SK-N-SH (cell line): ENCODE data around the gene PROKR1. TPM values are rescaled to one million over a fixed set of nuclear protein-coding genes. Genes with fewer than 3 reads are reported as not detected.
"Not testable (repeated sequence)": the region's sequence is repeated elsewhere in the genome, so short reads cannot be mapped to it uniquely, and the experiment has no call there.

ENCODE experiments used
- CTCF ChIA-PET: fragments of 300-600, 350-600 bp; formaldehyde crosslinking; extraction: SDS; loops from one replicate; lab custom pipeline; 2021; lab: Yijun Ruan, JAX
- POLR2A ChIA-PET: fragments of 350-600 bp; sonication (Branson Sonifier 250); formaldehyde crosslinking; extraction: SDS; loops from one replicate; lab custom pipeline; 2020; ENCODE audit warnings: antibody characterized with exemption, inconsistent platforms; lab: Yijun Ruan, JAX
- DNase-seq: peaks from one replicate; pipeline ENCODE4 v3.0.0; 2012
- H2AFZ ChIP-seq: fragments of 200-600 bp; sonication (generic); 2 replicates; pipeline ENCODE4 v1.8.1; 2016; ENCODE audit warnings: antibody characterized with exemption, mild to moderate bottlenecking, low read depth
- H3F3A ChIP-seq: fragments of 200-600 bp; sonication (generic); replicated peaks from 2 replicates; pipeline ENCODE3; 2016; ENCODE audit warnings: antibody characterized with exemption, mild to moderate bottlenecking; ENCODE audit not compliant: insufficient read depth
- H3K27ac ChIP-seq, 2 experiments: fragments of 200-500 bp in 1 of 2; fragments of 200-600 bp in 1 of 2; sonication (Bioruptor generic) in 1 of 2; sonication (generic), shearing (Covaris generic) in 1 of 2; 2 replicates each; pipeline versions ENCODE4 v1.5.1 to v1.6.1; 2014 to 2016; ENCODE audit warnings: low read depth in 2 of 2, inconsistent platforms in 1 of 2, low read length in 1 of 2, mild to moderate bottlenecking in 1 of 2, mixed read lengths in 1 of 2
- H3K27me3 ChIP-seq: fragments of 200-600 bp; sonication (generic), shearing (Covaris generic); 2 replicates; pipeline ENCODE4 v1.6.1; 2016; ENCODE audit warnings: mixed run types; ENCODE audit not compliant: insufficient read depth
- H3K36me3 ChIP-seq, 2 experiments: fragments of 200-500 bp in 1 of 2; fragments of 200-600 bp in 1 of 2; sonication (Bioruptor generic) in 1 of 2; sonication (generic) in 1 of 2; replicated peaks in 1 of 2; 2 replicates each; pipeline versions ENCODE3 to v1.5.1; 2014 to 2016; ENCODE audit warnings: low read length in 1 of 2, mild to moderate bottlenecking in 1 of 2; ENCODE audit not compliant: insufficient read depth in 2 of 2, control insufficient read depth in 1 of 2
- H3K4me1 ChIP-seq, 2 experiments: fragments of 200-500 bp in 1 of 2; fragments of 200-600 bp in 1 of 2; sonication (Bioruptor generic) in 1 of 2; sonication (generic), shearing (Covaris generic) in 1 of 2; 2 replicates each; pipeline versions ENCODE4 v1.5.1 to v1.6.1; 2014 to 2016; ENCODE audit warnings: low read depth in 1 of 2, low read length in 1 of 2, mixed run types in 1 of 2; ENCODE audit not compliant: insufficient read depth in 2 of 2, control insufficient read depth in 1 of 2
- H3K4me2 ChIP-seq: fragments of 200-600 bp; sonication (generic), shearing (Covaris generic); 2 replicates; pipeline ENCODE4 v1.6.1; 2017; ENCODE audit warnings: mixed run types
- H3K4me3 ChIP-seq, 2 experiments: fragments of 200-500 bp in 1 of 2; fragments of 200-600 bp in 1 of 2; sonication (Bioruptor generic) in 1 of 2; sonication (generic), shearing (Covaris generic) in 1 of 2; 2 replicates each; pipeline versions ENCODE4 v1.5.1 to v1.8.1; 2014 to 2016; ENCODE audit warnings: low read depth in 2 of 2, inconsistent platforms in 1 of 2, low read length in 1 of 2, mild to moderate bottlenecking in 1 of 2, mixed read lengths in 1 of 2, moderate library complexity in 1 of 2
- H3K79me2 ChIP-seq: fragments of 200-600 bp; sonication (generic); 2 replicates; pipeline ENCODE4 v1.8.1; 2017; ENCODE audit warnings: mild to moderate bottlenecking; ENCODE audit not compliant: insufficient read depth
- H3K9ac ChIP-seq: fragments of 200-600 bp; sonication (generic); 2 replicates; pipeline ENCODE4 v1.6.1; 2017; ENCODE audit warnings: mixed run types
- H3K9me2 ChIP-seq: fragments of 200-600 bp; sonication (generic); 2 replicates; pipeline ENCODE4 v1.6.1; 2017; ENCODE audit warnings: mixed run types
- H3K9me3 ChIP-seq: fragments of 200-600 bp; sonication (generic); 2 replicates; pipeline ENCODE4 v1.6.1; 2017; ENCODE audit warnings: mixed run types, mild to moderate bottlenecking, moderate library complexity
- H4K20me1 ChIP-seq: fragments of 200-600 bp; sonication (generic); 2 replicates; pipeline ENCODE4 v1.6.1; 2017; ENCODE audit warnings: mild to moderate bottlenecking, mixed run types; ENCODE audit not compliant: insufficient read depth
- EP300 ChIP-seq, 2 experiments: IDR thresholded peaks; 2 replicates each; pipeline versions ENCODE4 v1.4.0 to v1.6.1; 2012; ENCODE audit warnings: borderline replicate concordance in 1 of 2, low read depth in 1 of 2, low read length in 1 of 2
- FOXJ3 ChIP-seq: sonication (generic); formaldehyde crosslinking; IDR thresholded peaks from 2 replicates; pipeline ENCODE4 v1.5.1; 2020; ENCODE audit warnings: mild to moderate bottlenecking, missing genetic modification reagents
- GATA2 ChIP-seq: sonication (generic); formaldehyde crosslinking; IDR thresholded peaks from 2 replicates; pipeline ENCODE4 v1.5.0; 2020; ENCODE audit warnings: mild to moderate bottlenecking, missing genetic modification reagents
- IRF3 ChIP-seq: fragments of 150-350 bp; IDR thresholded peaks from 2 replicates; pipeline ENCODE4 v1.6.1; 2016; ENCODE audit warnings: mild to moderate bottlenecking, low read depth, low read length
- MAX ChIP-seq: IDR thresholded peaks from 2 replicates; pipeline ENCODE4 v1.4.0; 2012; ENCODE audit warnings: low read depth
- MXI1 ChIP-seq: IDR thresholded peaks from 2 replicates; pipeline ENCODE4 v1.6.1; 2012; ENCODE audit warnings: mild to moderate bottlenecking, low read depth, low read length, improper control_type of control experiment
- NRF1 ChIP-seq: IDR thresholded peaks from 2 replicates; pipeline ENCODE4 v1.6.1; 2012; ENCODE audit warnings: low read depth, mild to moderate bottlenecking, low read length
- POLR2AphosphoS5 ChIP-seq: IDR thresholded peaks from 2 replicates; pipeline ENCODE4 v1.6.1; 2012; ENCODE audit warnings: low read depth, low read length
- RCOR1 ChIP-seq: fragments of 150-350 bp; IDR thresholded peaks from 2 replicates; pipeline ENCODE4 v1.6.1; 2017; ENCODE audit warnings: antibody characterized with exemption, low read length
- SIN3A ChIP-seq: IDR thresholded peaks from 2 replicates; pipeline ENCODE4 v1.6.1; 2012; ENCODE audit warnings: low read depth, mild to moderate bottlenecking, low read length, moderate library complexity, borderline replicate concordance
- YY1 ChIP-seq: IDR thresholded peaks from 2 replicates; pipeline ENCODE4 v1.4.0; 2012; ENCODE audit warnings: low read depth, mild to moderate bottlenecking
- WGBS: methylation state at CpG from one replicate; pipeline ENCODE4 v1.1.6; 2017; ENCODE audit warnings: low lambda C conversion rate; 5-methylcytosine and 5-hydroxymethylcytosine counted together
- polyA plus RNA-seq, 3 experiments: library from polyadenylated mRNA; depleted of rRNA; stranded (reverse); fragments of >200 nt; gene quantifications; 2 replicates each; pipeline ENCODE4 v1.2.3, GENCODE V29; 2012

PROKR1 gene
- polyA plus RNA-seq, 1 of the 3 experiments (the other 2 are of a cell fraction) = not detected

GRCh38 chr2:68675470-68675869, 32.1 kb downstream of the PROKR1 start:
- Histone ChIP-seq H3K4me3 (no peak overlapping the region), H3K27me3 (no peaks in the 10 kb centered on the region), H2AFZ (no peak overlapping the region)
- TF ChIP-seq RCOR1 (no peak), GATA2 (no peak), SIN3A (no peak), IRF3 (no peak), FOXJ3 (no peak), MXI1 (no peak), MAX (no peak), POLR2AphosphoS5 (no peak), EP300 (IDR thresholded peaks at IDR 0.05; ENCODE audit: borderline replicate concordance in 1 of 2, low read depth in 1 of 2, low read length in 1 of 2) (no peak), YY1 (no peak), NRF1 (no peak)
- TF ChIP-seq, all 33 proteins: peak for 0
- ChIA-PET CTCF (no interaction called here), POLR2A (no interaction called here)
- H3K36me3 ChIP-seq = no peaks in the 10 kb centered on the region
- H3F3A ChIP-seq = no peaks in the 10 kb centered on the region
- H4K20me1 ChIP-seq = no peaks in the 10 kb centered on the region
- no peak for DNase-seq
- no peak overlapping the region for H3K4me2 ChIP-seq
- no peak overlapping the region for H3K27ac ChIP-seq
- H3K9me2 ChIP-seq = no peaks in the 10 kb centered on the region
- no peaks in the 10 kb centered on the region for H3K9me3 ChIP-seq
- no peaks in the 10 kb centered on the region for H3K79me2 ChIP-seq
- H3K4me1 ChIP-seq = no peaks in the 10 kb centered on the region
- no peak overlapping the region for H3K9ac ChIP-seq

- H3K9me3 ChIP-seq, H3K36me3 ChIP-seq, H3K4me2 ChIP-seq, H3K27ac ChIP-seq, POLR2A ChIA-PET, CTCF ChIA-PET, H3F3A ChIP-seq, H4K20me1 ChIP-seq, H2AFZ ChIP-seq, H3K79me2 ChIP-seq, DNase-seq, H3K4me3 ChIP-seq, H3K9ac ChIP-seq, H3K9me2 ChIP-seq, H3K4me1 ChIP-seq, H3K27me3 ChIP-seq: not testable (repeated sequence)
- 24% methylated on average over 3 of the region's 3 CpGs for WGBS
These were observed 34.5 kb downstream of the PROKR1 start for GRCh38 chr2:68677837-68678236.

GRCh38 chr2:68679166-68679916, 36.0 kb downstream of the PROKR1 start:
- H3K79me2 ChIP-seq, H3K9me2 ChIP-seq, H3K27ac ChIP-seq, H3K36me3 ChIP-seq, H3K4me2 ChIP-seq, H3F3A ChIP-seq, DNase-seq, H3K9ac ChIP-seq, H3K4me1 ChIP-seq, POLR2A ChIA-PET, H2AFZ ChIP-seq, H3K4me3 ChIP-seq, H3K9me3 ChIP-seq, H3K27me3 ChIP-seq, H4K20me1 ChIP-seq: not testable (repeated sequence)
- 68% methylated on average over 20 of the region's 25 CpGs for WGBS
- CTCF ChIA-PET = interaction anchor here (0.6 to 1.6 kb wide), 3 partner anchors 72 to 246 kb away, joined by 3 to 4 read pairs (median 3); no protein-coding TSS in a partner anchor

- H3K27ac ChIP-seq, H3K79me2 ChIP-seq, H3K9me3 ChIP-seq, DNase-seq, H3K9me2 ChIP-seq, H3F3A ChIP-seq, H3K36me3 ChIP-seq, H2AFZ ChIP-seq, H4K20me1 ChIP-seq, H3K27me3 ChIP-seq, H3K9ac ChIP-seq, H3K4me3 ChIP-seq, H3K4me2 ChIP-seq, H3K4me1 ChIP-seq, POLR2A ChIA-PET: not testable (repeated sequence)
- 55% methylated on average over 6 of the region's 9 CpGs for WGBS
- CTCF ChIA-PET = interaction anchor here (0.6 to 1.6 kb wide), 3 partner anchors 72 to 245 kb away, joined by 3 to 4 read pairs (median 3); no protein-coding TSS in a partner anchor
These were observed 36.5 kb downstream of the PROKR1 start for GRCh38 chr2:68679917-68680267.
